ENCODE results near the gene ADCY9.

ADCY9 gene

GRCh38 chr16:4152267-4152666 lies 36.0 kb upstream of the ADCY9 start:
- DNase-seq (ENCODE audit: low spot score): no peak
- TF ChIP-seq CTCF (IDR thresholded peaks at IDR 0.05; ENCODE audit: extremely low read depth, missing control alignments): no peak

GRCh38 chr16:4147236-4147635 lies 31.0 kb upstream of the ADCY9 start:
- no peak for DNase-seq (ENCODE audit: low spot score)
- no peak for TF ChIP-seq CTCF (IDR thresholded peaks at IDR 0.05; ENCODE audit: extremely low read depth, missing control alignments)

- DNase-seq (ENCODE audit: low spot score): no peak
- TF ChIP-seq CTCF (IDR thresholded peaks at IDR 0.05; ENCODE audit: extremely low read depth, missing control alignments): no peak
These were observed 26.0 kb upstream of the ADCY9 start for GRCh38 chr16:4142268-4142667.

GRCh38 chr16:4141604-4142003 lies 25.4 kb upstream of the ADCY9 start:
- TF ChIP-seq CTCF (IDR thresholded peaks at IDR 0.05; ENCODE audit: extremely low read depth, missing control alignments): no peak
- DNase-seq (ENCODE audit: low spot score): no peak

- no peak for DNase-seq (ENCODE audit: low spot score)
- TF ChIP-seq CTCF (IDR thresholded peaks at IDR 0.05; ENCODE audit: extremely low read depth, missing control alignments): no peak
These were observed 24.4 kb upstream of the ADCY9 start for GRCh38 chr16:4140652-4141051.

- DNase-seq (ENCODE audit: low spot score): no peak
- TF ChIP-seq CTCF (IDR thresholded peaks at IDR 0.05; ENCODE audit: extremely low read depth, missing control alignments): no peak
These were observed 23.7 kb upstream of the ADCY9 start for GRCh38 chr16:4139968-4140367.

- no peak for TF ChIP-seq CTCF (IDR thresholded peaks at IDR 0.05; ENCODE audit: extremely low read depth, missing control alignments)
- DNase-seq (ENCODE audit: low spot score): no peak
These were observed 22.5 kb upstream of the ADCY9 start for GRCh38 chr16:4138713-4139112.
